Activated B cell treated with CpG ODN at 0.5 μM for 24 hours (primary cell): ENCODE measurements around the gene CLSTN1. TPM values are rescaled to one million over a fixed set of nuclear protein-coding genes. Genes with fewer than 3 reads are reported as not detected.
A peak's percentile ranks its signal among the peaks of the same experiment; 100 is the strongest.

ENCODE experiments used
- ATAC-seq: fragments of 200-7000 bp; cut with Tn5 transposase; one replicate; pipeline ENCODE4 v1.10.0; 2021; ENCODE audit warnings: low read depth, mild to moderate bottlenecking, moderate library complexity
- CTCF ChIA-PET: fragments of 350-600 bp; sonication (Branson Sonifier 250); formaldehyde crosslinking; loops from one replicate; lab custom pipeline; 2021; ENCODE audit warnings: antibody characterized with exemption; lab: Charles Lee
- POLR2A ChIA-PET: fragments of 350-600 bp; sonication (Branson Sonifier 250); formaldehyde crosslinking; loops from one replicate; lab custom pipeline; 2021; ENCODE audit warnings: antibody characterized with exemption; lab: Charles Lee
- DNase-seq: peaks from one replicate; pipeline ENCODE4 v3.0.0; 2022
- H3K27ac Mint-ChIP-seq: one replicate; pipeline ENCODE4 v1.8.0; 2020; ENCODE audit warnings: mixed read lengths
- H3K27me3 Mint-ChIP-seq: one replicate; pipeline ENCODE4 v1.8.0; 2021; ENCODE audit warnings: mixed read lengths
- H3K36me3 Mint-ChIP-seq: one replicate; pipeline ENCODE4 v1.8.0; 2021; ENCODE audit warnings: low read depth, mixed read lengths
- H3K4me1 Mint-ChIP-seq: one replicate; pipeline ENCODE4 v1.8.0; 2021; ENCODE audit warnings: mixed read lengths
- H3K4me3 Mint-ChIP-seq: one replicate; pipeline ENCODE4 v1.8.0; 2020; ENCODE audit warnings: mild to moderate bottlenecking, mixed read lengths
- H3K9me3 Mint-ChIP-seq: one replicate; pipeline ENCODE4 v1.8.0; 2020; ENCODE audit warnings: mixed read lengths
- intact Hi-C: fragments of 100-400 bp; cut with micrococcal nuclease; formaldehyde crosslinking; loops from one replicate; pipeline ENCODE4 v1.15.1; 2024
- total RNA-seq: library from RNA; stranded (reverse); gene quantifications from 2 replicates; pipeline ENCODE4 v1.2.3, GENCODE V29; 2022
- TF ChIP-seq, protein P1 (sequence below): fragments of 200-600 bp; IDR thresholded peaks from one replicate; pipeline ENCODE4 v1.8.0; 2022; ENCODE audit warnings: antibody characterized with exemption, mild to moderate bottlenecking

CLSTN1 gene
- total RNA-seq, 1 donor from 2014 or later = 50.7 TPM

DNA sequence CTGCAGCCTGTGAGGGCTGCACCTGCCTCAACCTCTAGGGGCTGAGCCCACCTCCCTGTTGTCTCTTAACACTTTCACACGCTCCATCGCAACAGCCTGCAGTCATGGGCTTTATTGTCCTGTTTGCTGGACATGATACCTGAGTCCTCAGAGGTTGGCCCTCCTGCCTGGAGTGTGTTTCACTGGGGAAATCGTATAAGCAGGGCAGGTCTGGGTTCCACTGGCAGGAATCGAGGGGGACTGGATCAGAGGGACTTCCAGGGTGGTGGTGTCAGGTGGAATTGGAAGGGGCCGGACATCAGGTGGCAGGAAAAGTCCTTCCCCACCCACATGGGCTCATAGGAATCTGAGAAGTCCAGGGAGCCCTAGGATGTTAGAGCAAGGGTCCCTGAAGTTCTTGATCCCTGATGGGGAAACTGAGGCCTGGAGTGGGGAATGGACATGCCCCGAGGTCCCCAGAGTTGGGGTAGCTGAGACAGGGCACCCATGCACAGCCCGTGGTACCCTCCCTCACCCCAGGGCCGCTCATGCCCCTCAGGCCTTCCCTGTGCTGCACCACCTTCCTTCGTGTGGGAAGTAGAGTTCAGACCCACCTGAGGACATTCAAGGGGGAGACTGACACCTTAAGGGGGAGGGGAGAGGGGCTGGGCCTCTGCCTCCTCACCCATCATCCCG is 105.6 kb downstream of the CLSTN1 start:
- H3K27me3 Mint-ChIP-seq = no peaks in the 10 kb centered on the region
- peaks cover 50% of the 10 kb centered on the region for H3K4me1 Mint-ChIP-seq
- ATAC-seq = no peak
- H3K36me3 Mint-ChIP-seq = peaks cover 76% of the 10 kb centered on the region
- intact Hi-C loops = no loop called here
- TF ChIP-seq, protein P1, sequence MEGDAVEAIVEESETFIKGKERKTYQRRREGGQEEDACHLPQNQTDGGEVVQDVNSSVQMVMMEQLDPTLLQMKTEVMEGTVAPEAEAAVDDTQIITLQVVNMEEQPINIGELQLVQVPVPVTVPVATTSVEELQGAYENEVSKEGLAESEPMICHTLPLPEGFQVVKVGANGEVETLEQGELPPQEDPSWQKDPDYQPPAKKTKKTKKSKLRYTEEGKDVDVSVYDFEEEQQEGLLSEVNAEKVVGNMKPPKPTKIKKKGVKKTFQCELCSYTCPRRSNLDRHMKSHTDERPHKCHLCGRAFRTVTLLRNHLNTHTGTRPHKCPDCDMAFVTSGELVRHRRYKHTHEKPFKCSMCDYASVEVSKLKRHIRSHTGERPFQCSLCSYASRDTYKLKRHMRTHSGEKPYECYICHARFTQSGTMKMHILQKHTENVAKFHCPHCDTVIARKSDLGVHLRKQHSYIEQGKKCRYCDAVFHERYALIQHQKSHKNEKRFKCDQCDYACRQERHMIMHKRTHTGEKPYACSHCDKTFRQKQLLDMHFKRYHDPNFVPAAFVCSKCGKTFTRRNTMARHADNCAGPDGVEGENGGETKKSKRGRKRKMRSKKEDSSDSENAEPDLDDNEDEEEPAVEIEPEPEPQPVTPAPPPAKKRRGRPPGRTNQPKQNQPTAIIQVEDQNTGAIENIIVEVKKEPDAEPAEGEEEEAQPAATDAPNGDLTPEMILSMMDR = no peak
- DNase-seq = no peak
- H3K9me3 Mint-ChIP-seq = no peaks in the 10 kb centered on the region
- H3K4me3 Mint-ChIP-seq = peak overlapping the region; percentile 74
- ChIA-PET CTCF (interaction anchor here (2.0 to 4.3 kb wide), 3 partner anchors 89 to 103 kb away, joined by 11 to 18 read pairs (median 15); no protein-coding TSS in a partner anchor), POLR2A (interaction anchor here (0.6 to 3.6 kb wide), 9 partner anchors 13 to 92 kb away, joined by 3 to 24 read pairs (median 9); partner anchors contain the start of gene PIK3CD)
- peak overlapping the region; percentile 92 for H3K27ac Mint-ChIP-seq

DNA sequence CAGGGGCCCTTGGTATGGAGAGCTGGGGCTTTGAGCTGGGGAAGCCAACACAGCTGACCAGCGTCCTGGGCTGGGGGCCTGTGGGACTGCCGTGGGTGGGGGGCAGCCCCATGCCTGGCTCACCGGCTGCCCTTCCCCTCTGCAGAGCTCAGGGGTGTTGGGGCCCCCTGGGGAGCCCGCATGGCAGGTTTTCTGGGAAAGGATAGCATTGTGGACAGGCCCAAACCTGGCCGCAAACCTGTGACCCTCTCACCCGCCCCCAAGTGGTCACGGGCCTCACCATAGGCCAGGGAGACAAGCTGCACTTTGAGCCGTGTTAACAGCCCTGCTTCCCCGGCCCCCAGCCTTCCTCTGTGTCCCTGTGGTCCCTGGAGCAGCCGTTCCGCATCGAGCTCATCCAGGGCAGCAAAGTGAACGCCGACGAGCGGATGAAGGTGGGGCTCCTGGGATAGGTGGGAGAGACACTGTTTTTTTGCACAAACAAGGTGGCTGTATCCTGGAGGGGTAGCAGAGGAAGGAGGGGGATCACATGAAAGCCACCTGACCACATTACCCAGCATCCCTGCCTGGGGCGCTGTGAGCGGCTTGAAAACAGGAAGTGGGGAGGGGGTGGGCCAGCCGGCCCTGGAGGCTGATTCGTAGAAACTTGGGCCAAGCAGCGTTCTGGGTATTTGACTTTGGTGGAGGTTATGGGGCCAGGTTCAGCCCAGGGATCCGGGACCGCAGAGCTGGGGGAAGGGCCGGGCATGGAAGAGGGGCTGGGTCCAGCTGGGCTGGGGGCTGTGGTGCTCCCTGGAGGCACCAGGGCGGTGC is 106.4 kb downstream of the CLSTN1 start:
- ChIA-PET CTCF (interaction anchor here (0.8 to 4.3 kb wide), 4 partner anchors 64 to 102 kb away, joined by 3 to 18 read pairs (median 13); no protein-coding TSS in a partner anchor), POLR2A (interaction anchor here (0.5 to 3.6 kb wide), 11 partner anchors 14 to 91 kb away, joined by 3 to 24 read pairs (median 9); partner anchors contain the start of gene PIK3CD)
- H3K4me3 Mint-ChIP-seq = peak overlapping the region; percentile 74
- H3K27me3 Mint-ChIP-seq = no peaks in the 10 kb centered on the region
- ATAC-seq (peak; percentile 79), DNase-seq (peak; percentile 68)
- peak overlapping the region; percentile 92 for H3K27ac Mint-ChIP-seq
- H3K36me3 Mint-ChIP-seq = peaks cover 75% of the 10 kb centered on the region
- no peaks in the 10 kb centered on the region for H3K9me3 Mint-ChIP-seq
- H3K4me1 Mint-ChIP-seq = peaks cover 50% of the 10 kb centered on the region
- intact Hi-C loops = loop anchor here (1.0 to 2.0 kb wide), 3 partner anchors 29 to 91 kb away; no protein-coding TSS in a partner anchor
- TF ChIP-seq, protein P1 = no peak

DNA sequence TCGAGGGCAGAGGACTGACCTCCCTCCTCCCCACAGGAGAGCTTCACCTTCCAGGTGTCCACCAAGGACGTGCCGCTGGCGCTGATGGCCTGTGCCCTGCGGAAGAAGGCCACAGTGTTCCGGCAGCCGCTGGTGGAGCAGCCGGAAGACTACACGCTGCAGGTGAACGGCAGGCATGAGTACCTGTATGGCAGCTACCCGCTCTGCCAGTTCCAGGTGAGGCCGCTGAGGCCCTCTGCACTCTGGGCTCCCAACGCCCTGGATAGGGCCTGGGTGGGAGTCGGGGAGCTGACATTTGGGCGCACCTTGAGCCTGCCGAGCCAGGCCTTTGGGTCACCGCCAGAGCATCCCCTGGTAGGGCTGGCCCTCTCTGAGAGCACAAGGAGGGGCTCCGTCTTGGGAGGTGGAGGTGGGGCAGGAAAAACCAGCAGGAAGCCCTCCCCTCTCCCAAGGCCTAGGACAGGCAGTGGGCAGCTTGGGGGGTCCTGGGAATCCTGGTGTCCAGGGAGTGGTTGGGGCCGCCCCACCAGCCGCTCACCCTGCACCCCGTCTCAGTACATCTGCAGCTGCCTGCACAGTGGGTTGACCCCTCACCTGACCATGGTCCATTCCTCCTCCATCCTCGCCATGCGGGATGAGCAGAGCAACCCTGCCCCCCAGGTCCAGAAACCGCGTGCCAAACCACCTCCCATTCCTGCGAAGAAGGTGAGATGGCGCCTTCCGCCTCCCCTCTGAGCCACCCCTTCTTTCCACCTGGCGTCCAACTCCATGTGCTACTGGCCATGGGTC is 107.2 kb downstream of the CLSTN1 start:
- ATAC-seq (no peak), DNase-seq (no peak)
- H3K4me3 Mint-ChIP-seq = peak overlapping the region; percentile 48
- no peaks in the 10 kb centered on the region for H3K27me3 Mint-ChIP-seq
- POLR2A ChIA-PET = interaction anchor here (0.5 to 3.6 kb wide), 7 partner anchors 15 to 510 kb away, joined by 4 to 24 read pairs (median 13); no protein-coding TSS in a partner anchor
- TF ChIP-seq, protein P1 = no peak
- H3K4me1 Mint-ChIP-seq = peaks cover 49% of the 10 kb centered on the region
- no peaks in the 10 kb centered on the region for H3K9me3 Mint-ChIP-seq
- CTCF ChIA-PET = interaction anchor here (0.8 to 4.3 kb wide), 5 partner anchors 63 to 101 kb away, joined by 3 to 18 read pairs (median 11); no protein-coding TSS in a partner anchor
- intact Hi-C loops = loop anchor here (1.0 to 2.0 kb wide), 3 partner anchors 28 to 90 kb away; no protein-coding TSS in a partner anchor
- peak overlapping the region; percentile 92 for H3K27ac Mint-ChIP-seq
- H3K36me3 Mint-ChIP-seq = peaks cover 73% of the 10 kb centered on the region

DNA sequence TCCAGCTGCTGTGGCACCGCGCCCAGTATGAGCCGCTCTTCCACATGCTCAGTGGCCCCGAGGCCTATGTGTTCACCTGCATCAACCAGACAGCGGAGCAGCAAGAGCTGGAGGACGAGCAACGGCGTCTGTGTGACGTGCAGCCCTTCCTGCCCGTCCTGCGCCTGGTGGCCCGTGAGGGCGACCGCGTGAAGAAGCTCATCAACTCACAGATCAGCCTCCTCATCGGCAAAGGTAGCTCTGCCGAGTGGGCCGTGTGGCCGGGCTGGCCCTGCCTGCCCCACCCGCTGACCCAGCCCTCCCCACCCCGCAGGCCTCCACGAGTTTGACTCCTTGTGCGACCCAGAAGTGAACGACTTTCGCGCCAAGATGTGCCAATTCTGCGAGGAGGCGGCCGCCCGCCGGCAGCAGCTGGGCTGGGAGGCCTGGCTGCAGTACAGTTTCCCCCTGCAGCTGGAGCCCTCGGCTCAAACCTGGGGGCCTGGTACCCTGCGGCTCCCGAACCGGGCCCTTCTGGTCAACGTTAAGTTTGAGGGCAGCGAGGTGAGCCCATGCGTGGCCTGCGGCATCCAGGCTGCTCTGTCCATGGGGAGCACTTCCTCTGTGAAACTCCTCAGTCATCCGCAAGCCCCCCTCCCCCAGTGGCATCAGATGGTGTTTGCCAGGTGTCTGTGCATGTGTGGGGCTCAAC is 108.1 kb downstream of the CLSTN1 start:
- POLR2A ChIA-PET = interaction anchor here (0.5 to 3.6 kb wide), 6 partner anchors 10 to 178 kb away, joined by 3 to 24 read pairs (median 6); no protein-coding TSS in a partner anchor
- DNase-seq = no peak
- H3K36me3 Mint-ChIP-seq = peaks cover 76% of the 10 kb centered on the region

More for the DNA sequence above, 108.1 kb downstream of the CLSTN1 start:
- no peak overlapping the region for H3K4me3 Mint-ChIP-seq
- no peak for ATAC-seq
- CTCF ChIA-PET = interaction anchor here (0.8 to 4.3 kb wide), 4 partner anchors 24 to 100 kb away, joined by 3 to 18 read pairs (median 9); no protein-coding TSS in a partner anchor
- peaks cover 46% of the 10 kb centered on the region for H3K4me1 Mint-ChIP-seq
- intact Hi-C loops = loop anchor here (2.0 kb wide), 1 partner anchor 27 kb away; no protein-coding TSS in a partner anchor
- H3K9me3 Mint-ChIP-seq = no peaks in the 10 kb centered on the region
- H3K27ac Mint-ChIP-seq = peak overlapping the region; percentile 50
- TF ChIP-seq, protein P1 = no peak
- H3K27me3 Mint-ChIP-seq = no peaks in the 10 kb centered on the region
